Inflammatory macrophage treated with lipopolysaccharide for 1 hour (primary cell): ENCODE measurements around the gene NEB.

Experiments
- DNase-seq, 2 donors: peaks; one replicate each; pipeline ENCODE4 v3.0.0-alpha.2; 2020 to 2022

NEB gene

GRCh38 chr2:151544449-151544848, 189.8 kb downstream of the NEB start:
- DNase-seq: no peak

DNA sequence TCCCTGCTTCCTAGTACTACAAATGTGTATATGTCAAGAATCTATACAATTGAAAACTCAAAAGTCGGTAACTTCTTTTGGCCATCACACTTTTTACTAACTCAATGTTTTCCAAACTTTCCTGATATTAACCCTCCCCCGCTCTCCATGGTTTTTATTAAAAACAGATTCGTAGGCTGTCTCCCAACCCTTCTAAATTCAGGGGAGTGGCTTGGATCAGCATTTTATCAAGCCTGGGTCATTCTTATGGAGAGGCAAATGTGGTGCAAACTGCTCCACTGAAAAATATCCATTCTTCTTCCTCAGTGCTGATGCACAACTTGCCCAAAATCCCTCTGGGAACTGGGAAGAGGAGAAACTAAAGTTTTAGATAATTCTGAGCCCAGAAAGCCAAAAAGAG, 190.4 kb downstream of the NEB start:
- DNase-seq: no peak

DNA sequence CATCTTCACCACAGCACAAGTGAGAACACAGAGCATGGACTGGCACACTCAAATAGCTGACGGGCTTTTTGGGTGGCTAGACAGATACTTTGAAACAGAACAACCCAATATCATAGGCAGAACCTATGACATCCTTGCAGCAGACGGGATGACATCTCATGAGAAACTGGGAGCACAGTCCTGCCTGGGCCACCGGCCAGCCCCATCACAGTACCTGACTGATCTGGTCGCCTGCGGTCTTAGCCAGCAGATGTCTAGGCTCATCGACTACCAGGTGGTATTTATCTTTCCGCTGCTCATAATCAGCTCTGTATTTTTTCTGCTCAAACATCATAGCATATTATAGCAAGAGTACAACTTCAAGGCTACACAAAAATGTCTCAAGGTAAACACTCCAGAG, 200.3 kb downstream of the NEB start:
- no peak for DNase-seq

DNA sequence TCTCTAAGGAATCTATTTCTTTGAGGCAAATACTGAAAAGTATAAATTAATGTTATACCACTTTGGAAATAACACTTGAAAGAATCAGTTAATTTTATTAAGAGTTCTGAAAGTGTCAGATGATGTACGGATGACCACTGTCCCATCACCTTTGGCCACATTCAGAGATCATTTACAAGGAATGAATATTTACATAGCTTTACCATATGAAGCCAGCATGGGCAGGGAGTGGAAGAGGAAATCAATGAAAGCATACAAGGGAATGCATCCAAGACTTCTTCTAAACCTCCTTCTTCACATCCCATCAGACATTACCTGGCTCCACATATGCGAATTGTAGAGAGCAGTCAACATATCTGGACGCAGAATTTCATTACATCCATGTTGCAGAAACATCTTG, 201.1 kb downstream of the NEB start:
- DNase-seq: no peak

DNA sequence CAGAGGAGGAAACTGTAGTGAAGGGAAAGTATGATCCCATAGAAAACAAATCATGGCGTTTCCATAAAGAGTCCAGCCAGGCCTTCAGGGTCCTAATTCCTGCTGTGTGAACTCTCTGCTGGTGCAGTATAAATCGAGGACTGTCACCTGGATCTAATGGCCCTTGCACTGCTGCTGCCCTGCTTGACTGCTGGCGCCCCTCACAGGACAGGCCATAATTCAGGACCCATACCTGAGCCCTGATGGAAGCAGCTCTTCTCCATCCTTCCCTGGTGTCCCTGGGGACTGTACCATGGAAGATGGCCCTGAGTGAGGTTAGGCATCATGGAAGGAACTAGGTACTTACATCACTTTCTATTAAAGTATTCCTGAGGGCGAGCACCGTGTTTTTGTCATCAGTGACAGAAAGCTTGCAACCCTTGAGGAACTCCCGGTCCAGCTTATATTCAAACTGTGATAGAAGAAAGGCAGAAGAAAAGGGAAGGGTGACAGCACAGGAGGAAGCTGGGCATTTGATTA, 207.6 kb downstream of the NEB start:
- no peak for DNase-seq

DNA sequence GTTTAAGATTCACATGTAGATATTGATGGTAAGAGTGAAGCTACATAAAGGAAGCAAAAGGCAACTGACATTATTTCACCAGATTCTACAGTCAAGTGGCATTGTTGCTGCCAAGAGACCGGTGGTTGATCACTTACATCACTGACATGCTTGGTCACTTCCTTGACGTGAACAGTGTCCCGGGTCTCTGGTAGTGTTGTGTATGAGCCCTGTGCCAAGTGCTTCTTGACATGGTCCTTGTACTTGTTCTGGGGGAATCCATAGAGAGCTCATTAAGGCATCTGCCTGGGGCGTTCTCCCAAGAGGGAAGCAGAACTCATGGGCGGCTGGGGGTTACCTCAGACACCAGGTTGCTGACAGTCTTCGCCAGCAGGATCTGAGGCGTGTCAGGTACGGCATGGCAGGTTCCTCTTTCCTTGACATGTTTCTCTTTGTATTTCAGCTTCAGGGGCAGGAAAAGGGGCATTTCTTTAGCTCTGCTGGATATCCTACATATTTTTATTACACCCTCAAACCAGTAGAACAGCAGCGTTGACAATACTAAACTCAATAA, 208.4 kb downstream of the NEB start:
- no peak for DNase-seq

- no peak for DNase-seq
Measured at GRCh38 chr2:151523850-151524249, 210.4 kb downstream of the NEB start.

- no peak for DNase-seq
Measured at GRCh38 chr2:151522556-151522955, 211.7 kb downstream of the NEB start.

GRCh38 chr2:151520976-151521375, 213.3 kb downstream of the NEB start:
- DNase-seq: no peak

DNA sequence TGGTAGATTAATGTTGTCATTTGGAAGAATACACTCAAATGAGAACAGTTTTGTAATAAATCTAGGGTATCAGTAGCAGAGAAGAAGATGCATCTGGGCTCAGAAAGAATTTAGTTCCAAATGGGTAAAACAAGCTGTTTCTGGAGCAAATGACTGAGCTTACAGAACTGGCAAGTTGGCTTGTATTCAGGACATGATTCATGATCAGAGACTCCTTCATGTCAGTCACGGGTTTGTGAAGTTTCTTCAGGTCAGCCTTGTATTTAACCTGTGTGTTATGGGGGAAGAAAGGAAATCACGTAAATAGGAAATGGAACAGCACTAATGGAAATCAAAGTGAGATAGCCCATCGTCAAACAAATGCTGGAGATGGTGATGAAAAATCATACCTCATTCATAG, 215.5 kb downstream of the NEB start:
- DNase-seq: no peak

- DNase-seq: no peak
Measured at GRCh38 chr2:151508519-151508918, 225.8 kb downstream of the NEB start.

GRCh38 chr2:151506170-151506569, 228.1 kb downstream of the NEB start:
- DNase-seq: no peak

GRCh38 chr2:151498178-151498577, 236.1 kb downstream of the NEB start:
- DNase-seq: no peak

DNA sequence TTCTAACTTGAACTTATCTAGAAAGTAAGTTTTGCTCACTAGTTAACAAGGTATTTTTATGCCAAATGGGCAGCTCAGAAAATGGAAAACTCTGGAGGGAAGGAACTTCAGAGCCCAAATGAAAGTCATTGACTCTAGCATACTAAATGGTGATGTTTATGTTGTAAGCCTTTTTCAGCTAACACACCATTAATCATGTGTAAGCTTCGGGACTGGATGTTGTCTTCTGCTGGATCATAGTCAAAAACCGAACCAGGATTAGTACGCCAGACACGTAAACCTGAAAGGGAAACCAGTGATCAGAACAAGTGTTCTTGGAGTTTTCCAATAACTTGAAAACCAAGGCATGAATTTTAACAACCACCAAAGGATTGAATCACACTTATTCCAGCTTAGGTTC, 242.8 kb downstream of the NEB start:
- DNase-seq: no peak

DNA sequence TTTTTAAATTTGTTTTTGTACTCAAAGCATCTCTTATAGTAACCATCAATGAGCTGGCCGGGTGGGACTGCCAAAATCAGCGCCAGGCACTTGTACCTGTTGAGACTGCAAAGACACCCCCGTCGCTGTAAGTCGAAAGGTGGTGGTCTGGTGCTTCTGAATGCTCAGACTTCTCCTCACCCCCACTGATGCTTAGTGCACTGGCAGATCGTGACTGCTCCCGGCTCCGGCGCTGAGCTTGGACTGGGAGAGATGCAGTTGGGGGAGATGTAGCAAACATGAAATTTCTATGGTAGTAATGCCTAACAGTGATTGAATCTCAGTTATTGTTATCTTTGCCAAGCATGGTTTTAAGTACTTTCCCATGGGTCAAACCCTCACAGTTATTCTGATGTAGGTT, 244.0 kb downstream of the NEB start:
- no peak for DNase-seq

DNA sequence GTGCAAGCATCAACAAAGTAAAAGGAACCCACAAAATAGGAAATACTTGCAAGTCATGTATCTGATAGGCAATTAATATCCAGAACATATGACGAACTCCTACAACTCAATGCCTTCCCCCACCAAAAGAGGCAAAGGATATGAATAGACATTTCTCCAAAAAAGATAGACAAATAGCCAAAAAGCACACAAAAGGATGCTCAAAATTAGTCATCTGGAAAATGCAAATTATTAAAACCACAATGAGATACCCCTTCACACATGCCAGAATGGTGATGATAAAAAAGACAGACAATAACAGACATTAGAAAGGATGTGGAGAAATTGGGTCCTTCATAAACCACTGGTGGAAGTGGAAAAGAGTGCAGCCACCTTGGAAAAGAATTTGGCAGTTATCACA, 248.2 kb downstream of the NEB start:
- DNase-seq: no peak

GRCh38 chr2:151484100-151484499, 250.2 kb downstream of the NEB start:
- no peak for DNase-seq

- DNase-seq: no peak
Measured at GRCh38 chr2:151483546-151483945, 250.7 kb downstream of the NEB start.

DNA sequence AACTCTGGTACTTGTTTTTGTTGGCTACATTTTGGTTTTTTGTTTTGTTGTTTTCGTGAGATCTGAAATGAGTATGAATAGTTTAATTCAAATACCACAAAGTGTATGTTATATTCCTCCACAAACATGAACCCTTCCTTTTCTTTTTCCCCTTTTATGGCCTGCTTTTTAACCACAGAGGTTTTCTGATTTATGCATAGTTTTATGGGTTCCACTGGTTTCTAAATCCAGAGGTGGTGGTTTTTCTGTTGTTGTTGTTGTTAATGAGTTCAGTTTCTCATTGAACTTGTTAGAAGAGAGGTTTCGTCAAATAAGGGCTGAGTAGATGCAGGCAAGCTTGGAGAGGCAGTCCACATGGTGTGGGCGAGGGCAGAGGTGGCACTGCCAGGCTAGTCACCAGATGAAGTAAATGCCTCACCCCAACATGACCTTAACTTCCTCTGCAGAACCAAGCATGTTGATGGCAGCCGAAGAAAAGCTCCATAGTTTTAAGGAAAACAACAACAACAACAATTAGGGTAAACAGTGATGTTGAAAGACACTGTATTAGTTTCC, 252.0 kb downstream of the NEB start:
- DNase-seq: peak; percentile 38 to 60

- DNase-seq: no peak
Measured at GRCh38 chr2:151481744-151482143, 252.5 kb downstream of the NEB start.

GRCh38 chr2:151478011-151478410, 256.3 kb downstream of the NEB start:
- DNase-seq: no peak

DNA sequence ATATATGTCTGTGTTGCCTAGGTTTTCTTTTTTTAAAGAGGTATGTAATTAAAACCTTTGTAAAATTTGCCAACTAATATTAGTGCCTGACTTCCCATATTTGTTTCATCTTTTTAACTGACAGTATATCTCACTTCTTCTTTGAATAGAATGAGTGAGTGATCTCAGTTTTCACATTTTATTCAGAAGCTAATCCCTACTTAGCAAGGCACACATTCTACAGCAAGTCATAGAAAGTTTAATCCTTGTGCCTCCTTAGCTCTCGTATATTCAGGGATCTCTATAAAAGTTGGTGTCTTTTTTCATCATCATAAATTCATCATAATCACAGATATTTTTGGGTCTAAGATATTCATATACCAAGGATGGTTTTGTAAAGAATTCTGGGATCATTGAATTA, 258.0 kb downstream of the NEB start:
- peak in 1 of 2 donors; percentile 3 for DNase-seq

DNA sequence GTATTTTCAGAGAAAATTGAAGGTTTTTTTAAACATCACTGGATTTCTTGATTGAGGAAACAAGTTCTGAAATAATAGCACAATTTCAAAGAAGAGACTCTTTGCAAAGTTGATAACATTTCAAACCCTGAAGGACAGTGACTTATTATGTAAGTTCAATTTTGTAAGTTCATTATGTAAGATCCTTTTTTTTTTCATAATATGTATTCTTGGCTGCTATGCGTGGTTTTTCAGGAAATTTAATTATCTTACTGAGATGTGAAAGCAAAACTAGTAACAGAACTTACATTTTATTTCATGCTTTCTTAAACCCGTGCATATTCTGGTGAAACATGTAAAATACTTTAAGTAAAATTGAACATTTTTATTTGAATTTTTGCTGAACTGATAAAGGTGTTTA, 259.2 kb downstream of the NEB start:
- DNase-seq: peak; percentile 81 to 82

GRCh38 chr2:151472966-151473365, 261.3 kb downstream of the NEB start:
- no peak for DNase-seq

- DNase-seq: no peak
Measured at GRCh38 chr2:151470556-151470955, 263.7 kb downstream of the NEB start.
